Mucosa of descending colon (tissue), 3 donors: ENCODE data around the gene C15orf61. TPM values are rescaled to one million over a fixed set of nuclear protein-coding genes. Genes with fewer than 3 reads are reported as not detected.

Source experiments
- ATAC-seq: fragments of 200-7000 bp; cut with Tn5 transposase; one replicate; pipeline ENCODE4 v1.9.1; 2020; ENCODE audit warnings: mild to moderate bottlenecking, moderate library complexity
- DNase-seq, 3 donors: peaks; one replicate each; pipeline ENCODE4 v3.0.0-alpha.2; 2020
- H3K36me3 ChIP-seq: fragments of 200-600 bp; one replicate; pipeline ENCODE4 v1.8.0; 2021; ENCODE audit warnings: low read depth, mild to moderate bottlenecking
- H3K4me1 ChIP-seq: fragments of 200-600 bp; one replicate; pipeline ENCODE4 v1.8.0; 2021; ENCODE audit warnings: low read depth, mild to moderate bottlenecking
- H3K4me3 ChIP-seq: fragments of 200-600 bp; one replicate; pipeline ENCODE4 v1.8.0; 2021; ENCODE audit warnings: mild to moderate bottlenecking
- H3K9me3 ChIP-seq: fragments of 200-600 bp; one replicate; pipeline ENCODE4 v1.8.0; 2021; ENCODE audit warnings: mild to moderate bottlenecking
- CTCF ChIP-seq: fragments of 200-600 bp; IDR thresholded peaks from one replicate; pipeline ENCODE4 v1.8.0; 2022; ENCODE audit warnings: antibody characterized with exemption, mild to moderate bottlenecking
- intact Hi-C, 2 donors: fragments of 100-400 bp; cut with DNase I in 1 of 2; cut with micrococcal nuclease in 1 of 2; formaldehyde crosslinking; loops; one replicate each; pipeline versions ENCODE4 v1.11.0 to v1.11.1; 2022; cut with DNase I, micrococcal nuclease
- total RNA-seq, 3 donors: library from RNA; stranded (reverse); fragmentation: NEBNext Ultra II Directional in 2 of 3; extraction: Animal tissue kit (Norgen Biotek cat#: 25700) in 2 of 3; gene quantifications; one replicate each; pipeline versions ENCODE4 v1.2.1 to v1.2.4, GENCODE V29; 2021 to 2023
- donor health status: DM: no; HTN: no; CAD: no; lungs with moderate emphysema.
- donor health status: DM: no; HTN: no; CAD: no.
- donor health status: DM: no; HTN: yes; CAD: no.

C15orf61 gene
- total RNA-seq, 3 donors from 2014 or later, result 5.4 to 6.2 (median 6.0) TPM

GRCh38 chr15:67559576-67559975 is 38.6 kb downstream of the C15orf61 start:
- Histone ChIP-seq H3K4me3 (no peak overlapping the region), H3K9me3 (no peaks in the 10 kb centered on the region), H3K36me3 (no peaks in the 10 kb centered on the region), H3K4me1 (no peaks in the 10 kb centered on the region)
- TF ChIP-seq CTCF, result no peak
- DNase-seq, result no peak
- intact Hi-C loops, result no loop called here
- ATAC-seq, result no peak

GRCh38 chr15:67560320-67560719 is 39.4 kb downstream of the C15orf61 start:
- ATAC-seq (no peak), DNase-seq (no peak)
- no peak for TF ChIP-seq CTCF
- Histone ChIP-seq H3K4me1 (no peaks in the 10 kb centered on the region), H3K9me3 (no peaks in the 10 kb centered on the region), H3K36me3 (no peaks in the 10 kb centered on the region), H3K4me3 (no peak overlapping the region)
- intact Hi-C loops, result no loop called here

- no peaks in the 10 kb centered on the region for H3K9me3 ChIP-seq
- TF ChIP-seq CTCF, result no peak
- H3K36me3 ChIP-seq, result no peaks in the 10 kb centered on the region
- no peak overlapping the region for H3K4me3 ChIP-seq
- ATAC-seq (no peak), DNase-seq (no peak)
- intact Hi-C loops, result no loop called here
- no peaks in the 10 kb centered on the region for H3K4me1 ChIP-seq
Measured at GRCh38 chr15:67563092-67563491, 42.2 kb downstream of the C15orf61 start.

- Histone ChIP-seq H3K36me3 (no peaks in the 10 kb centered on the region), H3K9me3 (no peaks in the 10 kb centered on the region), H3K4me1 (peaks cover 3% of the 10 kb centered on the region), H3K4me3 (no peak overlapping the region)
- ATAC-seq, result no peak
- no peak for DNase-seq
- intact Hi-C loops, result no loop called here
- no peak for TF ChIP-seq CTCF
Measured at GRCh38 chr15:67564021-67564967, 43.4 kb downstream of the C15orf61 start.

- intact Hi-C loops, result no loop called here
- Histone ChIP-seq H3K9me3 (no peaks in the 10 kb centered on the region), H3K4me1 (peaks cover 10% of the 10 kb centered on the region), H3K36me3 (no peaks in the 10 kb centered on the region), H3K4me3 (no peak overlapping the region)
- DNase-seq, result no peak
- no peak for TF ChIP-seq CTCF
- no peak for ATAC-seq
Measured at GRCh38 chr15:67564968-67565345, 44.0 kb downstream of the C15orf61 start.
